Thyroid gland (tissue), 4 donors: Measurements from ENCODE around the gene GTF3C5. TPM values are rescaled to one million over a fixed set of nuclear protein-coding genes. Genes with fewer than 3 reads are reported as not detected.
"Not testable (repeated sequence)": the region's sequence is repeated elsewhere in the genome, so short reads cannot be mapped to it uniquely, and the experiment has no call there.

Experiments
- DNase-seq, 2 donors: peaks; one replicate each; pipeline ENCODE4 v3.0.0-alpha.2; 2019
- H3K27ac ChIP-seq, 3 donors: fragments of 200-600 bp; sonication (generic); 1 replicate in 2 of 3; 2 replicates in 1 of 3; pipeline ENCODE4 v1.5.1; 2016 to 2019; ENCODE audit warnings: mild to moderate bottlenecking in 1 of 3, moderate library complexity in 1 of 3
- H3K27me3 ChIP-seq: fragments of 200-600 bp; sonication (generic); one replicate; pipeline ENCODE4 v1.5.1; 2019
- H3K36me3 ChIP-seq, 2 donors: fragments of 200-600 bp; sonication (generic); one replicate each; pipeline ENCODE4 v1.5.1; 2016 to 2019
- H3K4me1 ChIP-seq, 2 donors: fragments of 200-600 bp; sonication (generic); one replicate each; pipeline ENCODE4 v1.5.1; 2017 to 2019
- H3K4me3 ChIP-seq, 3 donors: fragments of 200-600 bp; sonication (generic); replicated peaks in 1 of 3; 1 replicate in 2 of 3; 2 replicates in 1 of 3; pipeline ENCODE4 v1.5.1; 2016; ENCODE audit warnings: mild to moderate bottlenecking in 1 of 3
- H3K9me3 ChIP-seq: fragments of 200-600 bp; sonication (generic); one replicate; pipeline ENCODE4 v1.5.1; 2017
- CTCF ChIP-seq, 6 experiments: fragments of 200-600 bp in 3 of 6; fragments of 450-650 bp in 3 of 6; sonication (generic) in 3 of 6; IDR thresholded peaks; one replicate each; pipeline ENCODE4 v1.5.1; 2016 to 2019; ENCODE audit warnings: antibody characterized with exemption in 6 of 6, mild to moderate bottlenecking in 2 of 6, inconsistent platforms in 1 of 6, moderate library complexity in 1 of 6
- POLR2A ChIP-seq, 2 donors: fragments of 450-650 bp; IDR thresholded peaks; one replicate each; pipeline ENCODE4 v1.6.1; 2017; ENCODE audit warnings: antibody characterized with exemption in 2 of 2, mild to moderate bottlenecking in 2 of 2, moderate library complexity in 1 of 2
- WGBS, 2 donors: methylation state at CpG; one replicate each; pipeline ENCODE4 v1.1.5; 2017; 5-methylcytosine and 5-hydroxymethylcytosine counted together
- intact Hi-C: fragments of 100-400 bp; cut with DNase I; formaldehyde crosslinking; loops from one replicate; pipeline ENCODE4 v1.15.1; 2023
- total RNA-seq, 4 donors: library from RNA; depleted of rRNA; stranded (reverse); fragments of >200 nt; gene quantifications; one replicate each; pipeline ENCODE4 v1.2.3, GENCODE V29; 2016

Gene GTF3C5
- total RNA-seq, 4 donors from 2014 or later, result 49.3 to 69.0 (median 56.8) TPM

GRCh38 chr9:133062569-133062968 lies 31.8 kb downstream of the GTF3C5 start:
- intact Hi-C loops, H3K27me3 ChIP-seq, DNase-seq, H3K4me1 ChIP-seq, H3K27ac ChIP-seq, H3K9me3 ChIP-seq, H3K36me3 ChIP-seq, H3K4me3 ChIP-seq: not testable (repeated sequence)
- WGBS, 2 donors, result 73 to 76% methylated on average over 6 to 7 of the region's 8 CpGs

- no peak overlapping the region for H3K4me3 ChIP-seq
- no peaks in the 10 kb centered on the region for H3K9me3 ChIP-seq
- intact Hi-C loops, result no loop called here
- H3K27ac ChIP-seq, result no peak overlapping the region
- no peaks in the 10 kb centered on the region for H3K4me1 ChIP-seq
- H3K27me3 ChIP-seq, result no peaks in the 10 kb centered on the region
- no peak for TF ChIP-seq CTCF (IDR thresholded peaks at IDR 0.05)
- TF ChIP-seq POLR2A (IDR thresholded peaks at IDR 0.05), result no peak
- no peaks in the 10 kb centered on the region for H3K36me3 ChIP-seq
- DNase-seq, result no peak
- WGBS, 2 donors, result 93% methylated on average over 8 of the region's 8 CpGs; no CpG with 5 or more reads in 1 of the 2 donors
Measured at GRCh38 chr9:133063159-133063499, 32.3 kb downstream of the GTF3C5 start.

GRCh38 chr9:133063500-133064231 lies 32.9 kb downstream of the GTF3C5 start:
- H3K4me1 ChIP-seq, result no peaks in the 10 kb centered on the region
- TF ChIP-seq CTCF (IDR thresholded peaks at IDR 0.05) (no peak), POLR2A (IDR thresholded peaks at IDR 0.05) (no peak)
- no peaks in the 10 kb centered on the region for H3K27me3 ChIP-seq
- no peaks in the 10 kb centered on the region for H3K9me3 ChIP-seq
- 78% methylated on average over 9 to 12 of the region's 14 CpGs for WGBS, 2 donors
- H3K36me3 ChIP-seq, result no peaks in the 10 kb centered on the region
- no peak for DNase-seq
- no peak overlapping the region for H3K4me3 ChIP-seq
- no peak overlapping the region for H3K27ac ChIP-seq
- intact Hi-C loops, result no loop called here

GRCh38 chr9:133064241-133065069 lies 33.7 kb downstream of the GTF3C5 start:
- no peaks in the 10 kb centered on the region for H3K9me3 ChIP-seq
- H3K36me3 ChIP-seq, result no peaks in the 10 kb centered on the region
- DNase-seq, result no peak
- intact Hi-C loops, result no loop called here
- H3K4me3 ChIP-seq, result no peak overlapping the region
- TF ChIP-seq CTCF (IDR thresholded peaks at IDR 0.05) (no peak), POLR2A (IDR thresholded peaks at IDR 0.05) (no peak)
- no peak overlapping the region for H3K27ac ChIP-seq
- WGBS, 2 donors, result 93 to 94% methylated on average over 17 to 21 of the region's 30 CpGs
- H3K27me3 ChIP-seq, result no peaks in the 10 kb centered on the region
- no peaks in the 10 kb centered on the region for H3K4me1 ChIP-seq

GRCh38 chr9:133065070-133065388 lies 34.2 kb downstream of the GTF3C5 start:
- Histone ChIP-seq H3K4me1 (no peaks in the 10 kb centered on the region), H3K9me3 (no peaks in the 10 kb centered on the region), H3K27me3 (no peaks in the 10 kb centered on the region), H3K4me3 (no peak overlapping the region), H3K27ac (no peak overlapping the region), H3K36me3 (no peaks in the 10 kb centered on the region)
- 93 to 99% methylated on average over 12 to 17 of the region's 17 CpGs for WGBS, 2 donors
- TF ChIP-seq POLR2A (IDR thresholded peaks at IDR 0.05) (no peak), CTCF (IDR thresholded peaks at IDR 0.05) (no peak)
- intact Hi-C loops, result no loop called here
- DNase-seq, result no peak
